ENCODE data around the gene NR1I2. TPM values are rescaled to one million over a fixed set of nuclear protein-coding genes. Genes with fewer than 3 reads are reported as not detected.

The NR1I2 gene
- polyA plus RNA-seq, 3 donors: 0.07 TPM; not detected in 2

GRCh38 chr3:119817071-119817470, 35.2 kb downstream of the NR1I2 start:
- H3K36me3 ChIP-seq (replicated peaks in 1 of 2; ENCODE audit: control insufficient read depth in 1 of 2, insufficient read depth in 2 of 2, low read length in 2 of 2): no peaks in the 10 kb centered on the region
- H3K4me3 ChIP-seq (replicated peaks in 1 of 3; ENCODE audit: low read depth in 2 of 3, low read length in 3 of 3): no peak overlapping the region
- no peak for TF ChIP-seq CTCF (IDR thresholded peaks at IDR 0.05)
- H3K27me3 ChIP-seq (ENCODE audit: control insufficient read depth in 2 of 2, insufficient read depth in 2 of 2, low read length in 2 of 2): no peaks in the 10 kb centered on the region
- Mint-ChIP-seq H3K27me3 (ENCODE audit: low read depth in 3 of 3) (peaks cover 0 to 3% (median 3%) of the 10 kb centered on the region in 3 donors), H3K9me3 (peaks cover 0 to 7% (median 0%) of the 10 kb centered on the region in 7 donors), H3K27ac (no peak overlapping the region), H3K4me1 (peaks cover 10% of the 10 kb centered on the region), H3K4me3 (no peak overlapping the region), H3K36me3 (no peaks in the 10 kb centered on the region)
- intact Hi-C loops (cut with micrococcal nuclease): no loop called here
- no peaks in the 10 kb centered on the region for H4K20me1 ChIP-seq (ENCODE audit: insufficient read depth, low read length)
- no peak overlapping the region for H3K4me2 ChIP-seq (replicated peaks; ENCODE audit: extremely low read depth, low read length, poor library complexity, severe bottlenecking)
- 98% methylated on average over 11 of the region's 12 CpGs for WGBS (ENCODE audit: insufficient coverage)
- no peak overlapping the region for H3K9ac ChIP-seq (ENCODE audit: insufficient read depth, low read length, poor library complexity, severe bottlenecking)
- H3K9me3 ChIP-seq (replicated peaks in 1 of 2; ENCODE audit: control insufficient read depth in 1 of 2, insufficient read depth in 1 of 2, low read length in 2 of 2): no peaks in the 10 kb centered on the region
- H3K79me2 ChIP-seq (ENCODE audit: insufficient read depth, low read length): no peaks in the 10 kb centered on the region
- H2AFZ ChIP-seq (ENCODE audit: insufficient read depth, low read depth, low read length, poor library complexity, severe bottlenecking): no peak overlapping the region
- no peaks in the 10 kb centered on the region for H3K4me1 ChIP-seq (ENCODE audit: control insufficient read depth in 1 of 2, insufficient read depth in 2 of 2, low read length in 2 of 2)
- H3K27ac ChIP-seq (ENCODE audit: low read depth in 1 of 2, low read length in 2 of 2): no peak overlapping the region
- no peak for DNase-seq

GRCh38 chr3:119817583-119818363, 35.9 kb downstream of the NR1I2 start:
- H3K9me3 ChIP-seq (replicated peaks in 1 of 2; ENCODE audit: control insufficient read depth in 1 of 2, insufficient read depth in 1 of 2, low read length in 2 of 2): no peaks in the 10 kb centered on the region
- no peaks in the 10 kb centered on the region for H4K20me1 ChIP-seq (ENCODE audit: insufficient read depth, low read length)
- no peak for DNase-seq
- 100% methylated on average over 2 of the region's 13 CpGs for WGBS (ENCODE audit: insufficient coverage)
- Mint-ChIP-seq H3K4me3 (no peak overlapping the region), H3K36me3 (no peaks in the 10 kb centered on the region), H3K27me3 (ENCODE audit: low read depth in 3 of 3) (peaks cover 0 to 3% (median 3%) of the 10 kb centered on the region in 3 donors), H3K4me1 (peaks cover 10% of the 10 kb centered on the region), H3K27ac (no peak overlapping the region), H3K9me3 (peaks cover 0 to 7% (median 0%) of the 10 kb centered on the region in 7 donors)
- no peak overlapping the region for H3K9ac ChIP-seq (ENCODE audit: insufficient read depth, low read length, poor library complexity, severe bottlenecking)
- H3K79me2 ChIP-seq (ENCODE audit: insufficient read depth, low read length): no peaks in the 10 kb centered on the region
- no peaks in the 10 kb centered on the region for H3K4me1 ChIP-seq (ENCODE audit: control insufficient read depth in 1 of 2, insufficient read depth in 2 of 2, low read length in 2 of 2)
- no peaks in the 10 kb centered on the region for H3K36me3 ChIP-seq (replicated peaks in 1 of 2; ENCODE audit: control insufficient read depth in 1 of 2, insufficient read depth in 2 of 2, low read length in 2 of 2)
- H3K27me3 ChIP-seq (ENCODE audit: control insufficient read depth in 2 of 2, insufficient read depth in 2 of 2, low read length in 2 of 2): no peaks in the 10 kb centered on the region
- H3K27ac ChIP-seq (ENCODE audit: low read depth in 1 of 2, low read length in 2 of 2): no peak overlapping the region
- no peak for TF ChIP-seq CTCF (IDR thresholded peaks at IDR 0.05)
- H3K4me2 ChIP-seq (replicated peaks; ENCODE audit: extremely low read depth, low read length, poor library complexity, severe bottlenecking): no peak overlapping the region
- intact Hi-C loops (cut with micrococcal nuclease): no loop called here
- H2AFZ ChIP-seq (ENCODE audit: insufficient read depth, low read depth, low read length, poor library complexity, severe bottlenecking): no peak overlapping the region
- H3K4me3 ChIP-seq (replicated peaks in 1 of 3; ENCODE audit: low read depth in 2 of 3, low read length in 3 of 3): no peak overlapping the region
